Measurements from ENCODE around the gene KRT71.

DNA sequence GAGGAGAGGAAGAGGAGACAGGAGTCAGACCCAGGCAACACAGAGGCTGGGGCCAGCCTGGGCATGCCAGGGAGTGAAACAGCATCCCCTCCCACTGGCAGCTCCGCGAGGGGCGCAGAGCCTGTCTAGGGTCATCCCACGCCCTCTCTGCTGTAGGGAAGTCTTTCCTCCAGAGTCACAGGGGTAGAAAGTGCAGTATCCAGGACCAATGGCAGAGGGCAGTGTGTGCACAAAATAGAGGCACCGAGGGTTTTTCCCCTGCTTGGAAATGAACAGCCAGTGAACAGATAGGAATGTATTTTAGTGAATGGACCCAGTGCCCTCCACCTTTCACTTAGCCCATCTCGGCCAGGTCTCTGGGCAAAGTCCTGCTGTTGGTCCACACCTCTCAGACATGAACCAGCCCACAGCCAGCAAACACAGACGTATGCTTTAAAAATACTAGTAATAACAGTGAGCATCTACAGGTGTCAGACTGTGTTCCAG lies 30.1 kb upstream of the KRT71 start:
- TF ChIP-seq SRF (IDR thresholded peaks at IDR 0.05; ENCODE audit: low read depth) (no peak), CEBPB (IDR thresholded peaks at IDR 0.05; ENCODE audit: low read depth) (no peak), POLR2AphosphoS5 (IDR thresholded peaks at IDR 0.05; ENCODE audit: low read depth, low read length) (no peak), TCF7L2 (IDR thresholded peaks at IDR 0.05; ENCODE audit: borderline replicate concordance, extremely low read depth, insufficient read depth, insufficient read length) (no peak)
